Brain microvascular endothelial cell (primary cell): ENCODE measurements around the gene BSND.

Source experiments
- DNase-seq: peaks from one replicate; pipeline ENCODE4 v3.0.0-alpha.2; 2020
- H3K27ac ChIP-seq: fragments of 250-450 bp; sonication (Bioruptor Pico); 2 replicates; pipeline ENCODE4 v1.5.1; 2020; ENCODE audit warnings: mild to moderate bottlenecking, moderate library complexity
- H3K27me3 ChIP-seq: fragments of 250-450 bp; sonication (Bioruptor Pico); replicated peaks from 2 replicates; pipeline ENCODE4 v1.5.1; 2020; ENCODE audit warnings: mild to moderate bottlenecking
- H3K36me3 ChIP-seq: fragments of 250-450 bp; sonication (Bioruptor Pico); replicated peaks from 2 replicates; pipeline ENCODE4 v1.5.1; 2020; ENCODE audit warnings: mild to moderate bottlenecking
- H3K4me3 ChIP-seq: 2 replicates; pipeline ENCODE4 v1.5.1; 2011; ENCODE audit warnings: low read depth, mild to moderate bottlenecking, control low read depth, low read length, moderate library complexity
- in situ Hi-C: cut with HindIII; loops from 2 replicates; pipeline ENCODE4 v1.10.0; 2017; ENCODE audit warnings: low sequenced_read_pairs, low pct_ligation_motif_present
- TF ChIP-seq, protein P1 (sequence below): IDR thresholded peaks from 2 replicates; pipeline ENCODE4 v1.5.1; 2011; ENCODE audit warnings: low read depth, mild to moderate bottlenecking, moderate library complexity, low read length, control low read depth, inconsistent platforms; ENCODE audit errors: missing control alignments

Gene BSND

DNA sequence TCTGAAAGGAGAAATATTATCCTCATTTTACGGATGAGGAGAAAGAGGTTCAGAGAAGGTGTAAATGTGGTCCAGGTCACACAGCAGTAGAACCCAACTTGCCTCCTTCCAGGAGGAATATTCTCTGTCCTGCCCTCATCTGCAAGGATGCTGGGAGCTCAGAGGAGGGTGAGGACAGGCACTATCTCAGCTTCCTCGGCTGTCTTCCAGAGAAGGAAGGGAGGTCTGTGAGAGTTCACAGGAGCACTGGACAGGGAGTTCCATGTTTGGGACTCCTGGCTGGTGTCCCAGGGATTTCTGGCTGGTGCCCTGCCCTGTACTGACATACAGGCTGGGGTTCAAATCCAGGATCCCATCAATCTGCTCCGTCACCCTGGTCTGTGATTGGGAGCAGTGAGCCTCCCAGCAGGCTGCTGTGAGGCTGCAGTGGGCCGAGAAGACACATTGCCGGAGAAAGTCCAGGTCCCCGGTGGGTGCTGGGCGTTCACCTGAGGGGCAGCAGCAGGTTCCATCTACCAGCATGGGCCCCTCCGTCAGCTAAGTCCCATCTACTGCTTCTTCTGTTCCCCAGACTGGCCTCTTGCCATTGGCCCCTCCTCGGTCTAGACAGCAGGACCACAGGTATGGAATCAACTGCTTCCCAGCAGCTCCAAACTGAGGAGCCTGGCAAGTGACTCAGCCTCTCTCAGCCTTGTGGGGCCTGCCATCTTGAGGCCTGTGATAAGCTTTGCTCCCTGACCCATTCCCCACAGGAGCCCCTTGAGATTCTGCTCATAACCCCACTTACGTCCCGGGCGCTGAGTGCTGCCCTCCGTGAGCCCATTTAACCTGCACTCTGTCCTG lies 8.5 kb upstream of the BSND start:
- Histone ChIP-seq H3K4me3 (no peak overlapping the region), H3K27ac (no peak overlapping the region), H3K36me3 (no peaks in the 10 kb centered on the region), H3K27me3 (peaks cover 3% of the 10 kb centered on the region)
- in situ Hi-C loops = no loop called here
- TF ChIP-seq, protein P1, sequence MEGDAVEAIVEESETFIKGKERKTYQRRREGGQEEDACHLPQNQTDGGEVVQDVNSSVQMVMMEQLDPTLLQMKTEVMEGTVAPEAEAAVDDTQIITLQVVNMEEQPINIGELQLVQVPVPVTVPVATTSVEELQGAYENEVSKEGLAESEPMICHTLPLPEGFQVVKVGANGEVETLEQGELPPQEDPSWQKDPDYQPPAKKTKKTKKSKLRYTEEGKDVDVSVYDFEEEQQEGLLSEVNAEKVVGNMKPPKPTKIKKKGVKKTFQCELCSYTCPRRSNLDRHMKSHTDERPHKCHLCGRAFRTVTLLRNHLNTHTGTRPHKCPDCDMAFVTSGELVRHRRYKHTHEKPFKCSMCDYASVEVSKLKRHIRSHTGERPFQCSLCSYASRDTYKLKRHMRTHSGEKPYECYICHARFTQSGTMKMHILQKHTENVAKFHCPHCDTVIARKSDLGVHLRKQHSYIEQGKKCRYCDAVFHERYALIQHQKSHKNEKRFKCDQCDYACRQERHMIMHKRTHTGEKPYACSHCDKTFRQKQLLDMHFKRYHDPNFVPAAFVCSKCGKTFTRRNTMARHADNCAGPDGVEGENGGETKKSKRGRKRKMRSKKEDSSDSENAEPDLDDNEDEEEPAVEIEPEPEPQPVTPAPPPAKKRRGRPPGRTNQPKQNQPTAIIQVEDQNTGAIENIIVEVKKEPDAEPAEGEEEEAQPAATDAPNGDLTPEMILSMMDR = peak; percentile 9
- DNase-seq = no peak

DNA sequence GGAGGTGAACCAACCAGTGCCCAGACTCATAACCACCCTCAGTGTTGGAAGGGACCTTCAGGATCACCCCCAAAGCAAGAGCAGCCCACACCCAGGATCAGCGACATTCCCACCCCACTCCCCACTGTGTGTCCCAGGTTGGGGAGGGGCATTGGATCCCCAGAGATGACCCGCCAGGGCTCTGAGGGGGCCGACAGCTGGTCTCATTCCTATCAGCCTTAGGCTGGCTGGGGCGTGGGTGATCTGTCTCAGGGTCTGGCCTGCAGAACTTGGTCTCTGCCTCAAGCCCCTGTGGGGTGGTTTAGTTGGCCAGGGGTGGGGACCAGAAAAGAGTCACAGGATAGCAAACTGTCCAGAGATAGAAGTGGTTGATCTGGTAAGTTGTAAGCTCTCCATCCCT lies 7.8 kb upstream of the BSND start:
- H3K36me3 ChIP-seq = no peaks in the 10 kb centered on the region
- no peak for DNase-seq
- TF ChIP-seq, protein P1 = no peak
- no peak overlapping the region for H3K27ac ChIP-seq
- in situ Hi-C loops = no loop called here
- no peak overlapping the region for H3K4me3 ChIP-seq
- peaks cover 7% of the 10 kb centered on the region for H3K27me3 ChIP-seq

DNA sequence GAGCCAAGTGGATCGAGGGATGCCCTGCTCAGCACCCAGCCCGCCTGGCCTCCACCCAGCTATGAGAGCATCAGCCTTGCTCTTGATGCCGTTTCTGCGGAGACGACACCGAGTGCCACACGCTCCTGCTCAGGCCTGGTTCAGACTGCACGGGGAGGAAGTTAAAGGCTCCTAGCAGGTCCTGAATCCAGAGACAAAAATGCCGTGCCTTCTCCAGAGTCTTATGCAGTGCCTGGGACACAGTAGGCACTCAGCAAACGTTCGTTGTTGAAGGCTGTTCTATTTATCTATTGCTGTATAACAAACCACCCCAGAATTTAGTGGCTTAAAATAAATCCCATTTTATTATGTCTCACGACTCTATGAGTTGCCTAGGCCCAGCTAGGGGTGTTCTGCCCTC lies 6.8 kb upstream of the BSND start:
- no peak for DNase-seq
- Histone ChIP-seq H3K27me3 (peaks cover 9% of the 10 kb centered on the region), H3K36me3 (no peaks in the 10 kb centered on the region), H3K27ac (no peak overlapping the region), H3K4me3 (no peak overlapping the region)
- TF ChIP-seq, protein P1 = no peak
- in situ Hi-C loops = no loop called here

DNA sequence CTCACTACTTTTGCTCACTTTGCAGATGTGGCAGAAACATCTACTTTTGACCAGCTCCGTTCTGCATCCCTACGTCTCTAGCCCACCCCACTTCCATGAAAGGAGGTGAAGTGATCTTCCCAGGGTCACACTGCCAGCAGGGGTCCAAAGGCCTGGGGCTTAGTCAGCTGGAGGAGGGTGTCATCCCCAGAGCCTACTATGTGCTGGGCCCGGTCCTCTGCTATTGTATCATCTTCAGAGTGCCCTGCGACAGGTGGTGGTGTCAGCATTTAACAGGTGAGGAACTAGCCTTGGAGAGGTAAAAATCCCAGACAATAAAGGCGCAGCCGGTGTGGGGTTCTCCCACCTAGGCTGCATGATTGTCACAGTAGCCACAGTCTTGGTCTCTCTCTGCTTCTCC lies 5.6 kb upstream of the BSND start:
- in situ Hi-C loops = no loop called here
- no peak overlapping the region for H3K4me3 ChIP-seq

DNA sequence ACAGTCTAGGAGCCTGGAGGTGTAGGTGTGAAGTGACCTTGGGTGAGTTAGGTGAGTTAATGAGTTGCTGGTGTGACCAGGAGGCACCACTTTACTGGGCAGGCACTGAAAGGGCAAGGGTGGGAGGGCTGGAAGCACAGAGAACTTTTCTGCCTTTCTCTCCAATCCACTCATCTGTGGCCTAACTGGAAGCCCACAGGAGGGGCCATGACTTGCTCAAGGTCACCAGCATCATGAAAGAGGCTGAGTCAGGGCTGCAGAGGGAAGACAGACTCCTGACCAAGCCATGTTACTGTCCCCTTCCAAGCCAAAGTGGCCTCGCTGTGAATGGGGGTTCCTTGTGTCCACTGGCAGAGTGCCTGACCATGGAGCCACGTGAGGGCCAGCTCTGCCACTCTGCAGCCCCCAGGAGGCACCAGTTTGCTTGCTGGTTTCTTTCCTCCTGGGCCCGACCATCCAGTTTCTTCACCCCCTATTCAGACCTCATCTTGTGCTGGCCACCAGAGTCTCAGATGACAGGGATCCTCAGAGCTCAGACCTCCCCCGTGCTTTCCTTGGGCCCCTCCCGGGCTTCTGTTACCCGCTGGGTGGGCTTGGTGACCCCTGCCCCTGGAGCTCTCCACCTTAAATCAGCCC lies 4.3 kb upstream of the BSND start:
- H3K36me3 ChIP-seq = no peaks in the 10 kb centered on the region
- no peak overlapping the region for H3K27ac ChIP-seq
- DNase-seq = no peak
- in situ Hi-C loops = no loop called here
- H3K4me3 ChIP-seq = no peak overlapping the region
- peaks cover 11% of the 10 kb centered on the region for H3K27me3 ChIP-seq
- TF ChIP-seq, protein P1 = no peak

More for the DNA sequence above, 5.6 kb upstream of the BSND start:
- Histone ChIP-seq H3K27me3 (peaks cover 11% of the 10 kb centered on the region), H3K27ac (no peak overlapping the region), H3K36me3 (no peaks in the 10 kb centered on the region)
- TF ChIP-seq, protein P1 = no peak
- no peak for DNase-seq
